Germinal center (tissue), 1 donor: ENCODE measurements around the gene TNNC2.

ENCODE experiments used
- DNase-seq: peaks from one replicate; pipeline ENCODE4 v3.0.0; 2012; ENCODE audit warnings: mixed read lengths, low spot score

TNNC2 gene

DNA sequence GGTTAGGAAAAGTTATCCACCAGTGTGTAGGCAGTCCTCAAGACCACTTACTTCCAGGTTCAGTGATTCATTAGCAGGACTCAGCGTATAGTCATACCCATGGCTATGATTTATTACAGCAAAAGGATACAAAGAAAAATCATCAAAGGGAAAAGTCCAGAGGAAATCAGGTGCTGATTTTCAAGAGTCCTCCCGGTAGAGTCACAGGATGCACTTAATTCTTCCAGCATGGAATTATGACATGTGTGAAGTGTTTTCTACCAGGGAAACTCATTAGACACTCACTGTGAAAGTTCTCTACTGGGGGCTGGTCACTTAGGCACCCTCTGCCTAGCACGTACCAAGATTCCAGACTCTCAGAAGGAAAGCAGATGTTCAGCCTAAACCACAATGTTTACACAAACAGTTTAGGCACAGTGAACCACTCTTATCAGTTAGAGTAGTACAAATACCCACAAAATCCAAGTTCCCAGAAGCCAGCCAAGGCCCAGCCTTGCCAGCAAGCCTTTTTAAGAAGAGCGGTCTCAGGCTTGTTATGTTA is 45.7 kb downstream of the TNNC2 start:
- no peak for DNase-seq

DNA sequence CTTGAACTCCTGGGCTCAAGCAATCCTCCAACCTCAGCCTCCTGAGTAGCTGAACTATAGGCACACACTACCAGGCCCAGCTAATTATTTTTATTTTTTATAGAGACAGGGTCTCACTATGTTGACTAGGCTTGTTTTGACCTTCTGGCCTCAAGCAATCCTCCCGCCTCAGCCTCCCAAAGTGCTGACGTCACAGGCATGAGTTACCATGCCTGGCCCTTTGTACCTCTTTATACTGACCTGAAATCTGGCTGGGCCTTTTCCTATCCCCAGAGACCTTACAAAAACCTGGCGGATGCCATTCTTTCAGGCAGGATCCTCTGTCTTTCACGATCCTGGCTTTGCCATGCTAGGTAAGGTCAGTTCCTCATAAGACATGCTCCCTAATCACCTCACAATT is 47.0 kb downstream of the TNNC2 start:
- no peak for DNase-seq

DNA sequence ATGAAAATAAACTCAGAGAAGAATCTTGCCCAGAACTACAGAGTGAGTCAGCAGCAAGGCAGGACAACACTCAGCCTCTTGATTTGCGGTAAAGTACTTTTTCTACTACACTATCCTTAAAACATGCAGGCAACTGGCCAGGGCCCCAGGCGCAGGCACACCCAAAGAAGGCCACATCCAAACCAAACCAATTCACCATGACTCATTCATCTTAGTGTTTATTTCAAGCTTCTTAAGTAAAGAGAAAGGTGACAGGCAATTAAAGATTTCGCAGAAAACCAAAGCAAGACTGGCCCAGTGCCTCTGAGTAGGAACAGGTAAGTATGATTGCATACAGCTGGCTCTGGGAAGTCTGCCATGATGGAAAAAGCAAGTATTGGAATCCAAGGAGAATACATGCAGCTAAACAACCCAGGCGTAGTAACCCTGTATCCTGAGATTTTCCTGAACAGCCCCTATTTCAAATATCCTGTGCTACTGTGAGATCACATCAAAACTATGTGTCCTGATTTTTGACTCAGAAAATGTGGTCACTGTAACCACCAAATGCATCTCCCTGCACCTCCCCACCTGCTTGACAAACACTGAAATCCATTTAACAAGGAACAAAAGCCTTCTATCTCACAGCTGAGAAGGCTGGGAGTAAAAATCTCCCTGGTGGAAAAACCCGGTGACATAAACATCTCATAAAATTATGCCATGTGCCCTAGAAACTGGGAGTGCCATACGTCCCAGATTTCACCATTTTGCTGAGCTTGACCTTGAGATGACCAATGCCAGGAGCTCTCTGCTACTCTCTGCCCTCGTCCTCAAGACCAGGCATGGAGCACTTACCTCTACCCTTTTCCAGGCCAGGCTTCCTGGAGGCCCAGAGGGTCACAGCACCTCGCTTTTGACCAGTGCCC is 47.8 kb downstream of the TNNC2 start:
- no peak for DNase-seq

DNA sequence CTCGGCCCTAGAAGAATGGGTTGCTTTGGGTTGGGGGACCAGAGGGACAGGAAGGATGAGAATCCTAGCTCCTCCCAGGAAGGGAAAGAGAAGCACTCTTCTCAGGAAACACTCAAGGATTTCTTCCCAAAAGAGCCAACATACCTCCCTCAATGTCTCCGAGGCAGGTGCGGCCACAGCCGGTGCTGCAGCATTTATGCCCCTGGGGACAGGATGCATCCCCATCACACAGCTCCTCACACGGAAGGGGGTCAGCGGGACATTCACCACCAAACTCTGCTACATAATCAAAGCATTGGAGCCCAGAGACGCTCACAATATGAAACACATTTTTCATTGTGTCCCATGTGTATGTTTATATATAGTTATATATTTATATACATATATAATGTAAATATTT is 50.2 kb downstream of the TNNC2 start:
- DNase-seq: no peak

DNA sequence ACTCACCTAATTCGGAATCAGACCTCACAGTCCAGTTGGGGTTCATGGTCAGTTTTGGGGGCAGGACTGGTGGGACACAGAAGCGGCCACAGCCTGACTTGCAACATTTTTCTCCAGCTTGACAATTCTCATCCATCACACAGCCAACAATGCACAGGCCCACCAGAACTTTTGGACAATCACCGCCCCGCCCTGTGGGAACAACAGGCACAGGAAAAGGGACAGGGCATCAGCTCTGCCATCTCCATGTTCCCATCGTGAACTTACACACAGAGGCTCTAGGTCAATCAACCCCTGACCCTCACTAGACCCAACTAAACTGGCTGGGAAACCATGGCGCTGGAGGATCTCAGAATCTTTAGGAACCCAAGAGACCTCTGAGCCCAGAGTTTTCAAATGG is 51.7 kb downstream of the TNNC2 start:
- no peak for DNase-seq

DNA sequence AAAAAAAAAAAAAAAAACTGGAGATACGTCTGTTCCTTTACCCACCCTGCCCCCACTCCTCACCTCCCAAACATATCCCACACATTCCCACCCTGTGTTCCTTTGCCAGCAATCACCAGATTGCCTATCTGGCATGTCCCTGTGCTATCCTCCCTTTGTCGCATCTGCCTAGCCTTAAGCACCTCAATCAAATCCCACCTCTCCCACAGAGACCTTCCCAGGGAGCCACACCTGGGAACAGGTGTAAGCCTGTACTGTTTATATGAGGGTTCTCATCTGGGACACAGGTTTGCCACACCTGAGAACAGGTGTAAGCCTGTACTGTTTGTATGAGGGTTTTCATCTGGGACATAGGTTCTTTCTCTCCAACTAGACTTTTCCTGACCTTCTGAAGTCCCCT is 52.2 kb downstream of the TNNC2 start:
- no peak for DNase-seq
